Measurements from ENCODE around the gene PDE5A.
"Not testable (repeated sequence)": the region's sequence is repeated elsewhere in the genome, so short reads cannot be mapped to it uniquely, and the experiment has no call there.

Gene PDE5A

GRCh38 chr4:119628281-119629141 lies at the start of gene PDE5A:
Gene PDE5A (minus strand): TSS chr4:119628804. CDS start chr4:119628671, 133 bp downstream.
- intact Hi-C loops (cut with DNase I), result loop anchor here (1.0 to 10.0 kb wide), 2 partner anchors 314 to 422 kb away; no protein-coding TSS in a partner anchor
- DNase-seq, result peak; percentile 51 to 95 (median 76)

- intact Hi-C loops (cut with DNase I), result no loop called here
- no peak for DNase-seq
Observed at GRCh38 chr4:119676101-119676500, 47.5 kb upstream of the PDE5A start.

- intact Hi-C loops (cut with DNase I), result no loop called here
- DNase-seq, result no peak
Observed at GRCh38 chr4:119675391-119675790, 46.8 kb upstream of the PDE5A start.

- intact Hi-C loops (cut with DNase I), result no loop called here
Observed at GRCh38 chr4:119672938-119673337, 44.3 kb upstream of the PDE5A start.

GRCh38 chr4:119672086-119672485 lies 43.5 kb upstream of the PDE5A start:
- intact Hi-C loops (cut with DNase I), result no loop called here
- no peak for DNase-seq

More at GRCh38 chr4:119672938-119673337, 44.3 kb upstream of the PDE5A start:
- no peak for DNase-seq

GRCh38 chr4:119671205-119671604 lies 42.6 kb upstream of the PDE5A start:
- intact Hi-C loops (cut with DNase I), result no loop called here
- no peak for DNase-seq

GRCh38 chr4:119667802-119668201 lies 39.2 kb upstream of the PDE5A start:
- intact Hi-C loops (cut with DNase I), result no loop called here
- no peak for DNase-seq

- no peak for DNase-seq
- intact Hi-C loops (cut with DNase I), result no loop called here
Observed at GRCh38 chr4:119666653-119667091, 38.1 kb upstream of the PDE5A start.

GRCh38 chr4:119665752-119666151 lies 37.1 kb upstream of the PDE5A start:
- intact Hi-C loops (cut with DNase I), result no loop called here
- no peak for DNase-seq

GRCh38 chr4:119664168-119664907 lies 35.7 kb upstream of the PDE5A start:
- no peak for DNase-seq
- intact Hi-C loops (cut with DNase I), result no loop called here

- intact Hi-C loops (cut with DNase I), result no loop called here
- no peak for DNase-seq
Observed at GRCh38 chr4:119663160-119663788, 34.7 kb upstream of the PDE5A start.

GRCh38 chr4:119662612-119663011 lies 34.0 kb upstream of the PDE5A start:
- intact Hi-C loops (cut with DNase I); DNase-seq: not testable (repeated sequence)

GRCh38 chr4:119661231-119661630 lies 32.6 kb upstream of the PDE5A start:
- DNase-seq, result no peak
- intact Hi-C loops (cut with DNase I), result no loop called here

- intact Hi-C loops (cut with DNase I), result no loop called here
- DNase-seq, result no peak
Observed at GRCh38 chr4:119659576-119659975, 31.0 kb upstream of the PDE5A start.

GRCh38 chr4:119657111-119657611 lies 28.6 kb upstream of the PDE5A start:
- intact Hi-C loops (cut with DNase I), result no loop called here
- no peak for DNase-seq

- no peak for DNase-seq
- intact Hi-C loops (cut with DNase I), result no loop called here
Observed at GRCh38 chr4:119656342-119656741, 27.7 kb upstream of the PDE5A start.

GRCh38 chr4:119655111-119655837 lies 26.7 kb upstream of the PDE5A start:
- intact Hi-C loops (cut with DNase I), result no loop called here
- no peak for DNase-seq

GRCh38 chr4:119653990-119654389 lies 25.4 kb upstream of the PDE5A start:
- intact Hi-C loops (cut with DNase I), result no loop called here

GRCh38 chr4:119652998-119653397 lies 24.4 kb upstream of the PDE5A start:
- intact Hi-C loops (cut with DNase I), result no loop called here
- DNase-seq, result no peak

More at GRCh38 chr4:119653990-119654389, 25.4 kb upstream of the PDE5A start:
- no peak for DNase-seq

GRCh38 chr4:119648398-119648797 lies 19.8 kb upstream of the PDE5A start:
- DNase-seq, result no peak
- intact Hi-C loops (cut with DNase I), result no loop called here
